ENCODE results near the gene STYXL2.

Gene STYXL2

DNA sequence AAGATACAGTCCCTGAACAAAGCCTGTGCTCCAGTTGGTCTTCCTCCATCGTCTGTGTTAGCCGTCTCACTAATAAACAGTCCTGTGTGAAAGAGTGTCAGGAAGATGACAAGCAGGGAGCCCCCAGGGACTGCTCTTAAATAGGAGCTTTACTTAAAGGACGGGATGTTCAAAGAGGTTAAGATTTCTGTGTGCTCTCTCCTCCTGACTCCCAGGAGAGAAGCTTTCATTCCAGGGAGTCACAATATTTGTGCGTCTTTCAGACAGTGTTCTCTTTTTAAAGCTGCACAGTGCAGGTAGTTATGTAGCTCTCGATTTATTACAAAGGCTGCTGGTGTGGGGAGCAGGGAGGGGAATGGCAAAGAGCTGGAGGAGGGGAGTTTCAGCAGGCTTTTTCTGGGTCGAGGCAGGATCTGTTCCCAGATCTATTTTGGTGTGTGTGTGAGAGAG, 43.5 kb downstream of the STYXL2 start:
- Histone ChIP-seq H3K4me3 (no peak overlapping the region), H3K36me3 (ENCODE audit: insufficient read depth, low read length) (no peaks in the 10 kb centered on the region), H3K27ac (no peak overlapping the region), H3K9ac (ENCODE audit: insufficient read length) (no peak overlapping the region), H3K9me3 (ENCODE audit: low read depth, low read length) (no peaks in the 10 kb centered on the region)
- TF ChIP-seq EZH2 (IDR thresholded peaks at IDR 0.05) (no peak), FOXP2 (optimal IDR thresholded peaks at IDR 0.05; ENCODE audit: control extremely low read depth, extremely low read length, insufficient read depth) (no peak), POLR2AphosphoS5 (IDR thresholded peaks at IDR 0.05; ENCODE audit: borderline replicate concordance, low read depth, low read length) (no peak)
- DNase-seq (ENCODE audit: low read depth, low spot score) = no peak

DNA sequence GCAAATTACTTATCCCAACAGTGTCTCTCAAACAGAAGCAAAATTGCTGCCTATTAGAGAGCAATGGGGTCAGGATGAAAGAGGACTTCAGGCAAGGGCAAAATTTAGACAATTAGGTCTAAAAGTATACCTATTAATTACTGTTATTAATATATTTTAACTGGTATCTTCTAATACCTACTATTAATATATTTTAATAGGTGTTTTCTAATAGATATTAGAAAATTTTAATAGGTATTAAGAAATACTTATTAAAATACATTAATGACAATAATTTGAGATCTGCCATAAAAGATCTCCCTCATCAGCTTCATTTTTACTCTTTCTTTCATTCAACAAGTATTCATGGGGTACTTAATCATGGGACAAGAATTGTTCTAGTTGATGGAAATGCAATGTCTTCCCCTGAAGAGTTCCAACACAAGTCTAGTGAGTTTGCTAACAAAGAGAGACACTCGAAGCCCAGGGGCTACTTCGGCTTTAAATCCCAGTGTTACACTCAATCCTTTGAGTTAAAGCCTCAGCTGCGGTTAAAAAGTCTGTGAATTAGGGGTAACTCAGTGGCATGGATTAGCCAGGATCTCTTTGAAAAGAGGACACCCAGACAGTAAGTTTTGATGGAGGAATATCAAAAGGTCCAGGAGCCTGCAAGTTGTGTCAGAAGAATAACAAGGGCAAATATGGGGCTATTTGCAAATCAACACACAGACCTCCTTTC, 44.1 kb downstream of the STYXL2 start:
- Histone ChIP-seq H3K4me3 (no peak overlapping the region), H3K27ac (no peak overlapping the region), H3K36me3 (ENCODE audit: insufficient read depth, low read length) (no peaks in the 10 kb centered on the region), H3K9ac (ENCODE audit: insufficient read length) (no peak overlapping the region), H3K9me3 (ENCODE audit: low read depth, low read length) (no peaks in the 10 kb centered on the region)
- TF ChIP-seq FOXP2 (optimal IDR thresholded peaks at IDR 0.05; ENCODE audit: control extremely low read depth, extremely low read length, insufficient read depth) (no peak), POLR2AphosphoS5 (IDR thresholded peaks at IDR 0.05; ENCODE audit: borderline replicate concordance, low read depth, low read length) (no peak), EZH2 (IDR thresholded peaks at IDR 0.05) (no peak)
- DNase-seq (ENCODE audit: low read depth, low spot score) = no peak

DNA sequence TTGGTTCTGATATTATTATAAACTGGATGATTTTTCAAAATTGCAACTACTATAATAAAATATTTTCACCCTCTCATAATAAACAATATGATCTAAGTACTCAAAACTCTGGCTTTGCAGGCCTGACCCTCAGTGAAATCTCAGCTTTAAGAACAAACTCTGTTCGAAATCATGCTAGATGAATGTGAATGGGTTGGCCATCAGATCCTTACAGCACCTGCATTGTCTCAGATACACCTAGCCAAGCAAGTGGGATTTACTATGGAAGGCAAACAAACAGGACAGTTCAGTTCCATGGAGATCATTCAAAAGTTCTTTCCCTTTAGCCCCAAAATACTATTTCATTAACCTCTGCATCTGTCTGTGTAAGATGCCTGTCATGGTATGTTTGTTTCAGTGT, 44.8 kb downstream of the STYXL2 start:
- Histone ChIP-seq H3K9me3 (ENCODE audit: low read depth, low read length) (no peaks in the 10 kb centered on the region), H3K9ac (ENCODE audit: insufficient read length) (no peak overlapping the region), H3K4me3 (no peak overlapping the region), H3K36me3 (ENCODE audit: insufficient read depth, low read length) (no peaks in the 10 kb centered on the region), H3K27ac (no peak overlapping the region)
- DNase-seq (ENCODE audit: low read depth, low spot score) = no peak
- TF ChIP-seq EZH2 (IDR thresholded peaks at IDR 0.05) (no peak), FOXP2 (optimal IDR thresholded peaks at IDR 0.05; ENCODE audit: control extremely low read depth, extremely low read length, insufficient read depth) (no peak), POLR2AphosphoS5 (IDR thresholded peaks at IDR 0.05; ENCODE audit: borderline replicate concordance, low read depth, low read length) (no peak)

DNA sequence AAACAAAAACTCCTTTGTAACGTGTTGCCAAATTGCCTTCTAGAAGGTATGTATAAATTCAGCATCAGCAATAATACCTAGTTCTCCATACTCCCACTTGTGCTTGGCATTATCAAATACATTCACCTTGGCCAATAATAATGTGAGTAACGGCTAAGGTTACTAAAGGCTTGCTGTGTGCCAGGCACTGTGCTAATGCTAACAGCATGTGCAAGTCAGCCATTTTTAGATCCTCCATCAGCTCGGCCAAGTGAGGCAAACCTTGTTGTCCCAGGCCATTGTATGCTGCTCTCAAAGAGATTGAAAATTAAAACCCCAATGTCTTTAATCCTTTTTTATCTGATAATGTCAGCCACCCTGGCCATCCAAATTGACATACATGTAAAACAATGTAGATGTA, 48.1 kb downstream of the STYXL2 start:
- H3K36me3 ChIP-seq (ENCODE audit: insufficient read depth, low read length) = no peaks in the 10 kb centered on the region
- no peak overlapping the region for H3K27ac ChIP-seq
- H3K4me3 ChIP-seq = no peak overlapping the region
- no peak for TF ChIP-seq EZH2 (IDR thresholded peaks at IDR 0.05)
- TF ChIP-seq FOXP2 (optimal IDR thresholded peaks at IDR 0.05; ENCODE audit: control extremely low read depth, extremely low read length, insufficient read depth) = no peak
- TF ChIP-seq POLR2AphosphoS5 (IDR thresholded peaks at IDR 0.05; ENCODE audit: borderline replicate concordance, low read depth, low read length) = no peak
- no peaks in the 10 kb centered on the region for H3K9me3 ChIP-seq (ENCODE audit: low read depth, low read length)
- no peak overlapping the region for H3K9ac ChIP-seq (ENCODE audit: insufficient read length)
- no peak for DNase-seq (ENCODE audit: low read depth, low spot score)
